Psoas muscle (tissue), 8 donors: Measurements from ENCODE around the gene ACTN4. TPM values are rescaled to one million over a fixed set of nuclear protein-coding genes. Genes with fewer than 3 reads are reported as not detected.

Experiments
- ATAC-seq, 4 donors: fragments of 200-7000 bp; cut with Tn5 transposase; one replicate each; pipeline ENCODE4 v1.9.1; 2020; ENCODE audit warnings: moderate library complexity in 3 of 4, mild to moderate bottlenecking in 2 of 4
- DNase-seq, 2 donors: peaks; one replicate each; pipeline ENCODE4 v3.0.0-alpha.2; 2020
- H3K27ac ChIP-seq: fragments of 200-600 bp; one replicate; pipeline ENCODE4 v1.8.0; 2022
- H3K27me3 ChIP-seq, 3 donors: fragments of 200-600 bp in 1 of 3; one replicate each; pipeline versions ENCODE4 v1.6.1 to v1.8.0; 2013 to 2022; ENCODE audit warnings: low read length in 2 of 3, mild to moderate bottlenecking in 2 of 3, moderate library complexity in 1 of 3; ENCODE audit not compliant: insufficient read depth in 3 of 3
- H3K36me3 ChIP-seq, 2 donors: fragments of 200-600 bp in 1 of 2; one replicate each; pipeline versions ENCODE4 v1.6.1 to v1.8.0; 2013 to 2022; ENCODE audit warnings: low read depth in 1 of 2, mild to moderate bottlenecking in 1 of 2, moderate library complexity in 1 of 2; ENCODE audit not compliant: insufficient read depth in 1 of 2
- H3K4me1 ChIP-seq: fragments of 200-600 bp; one replicate; pipeline ENCODE4 v1.8.0; 2022
- H3K4me3 ChIP-seq: fragments of 200-600 bp; one replicate; pipeline ENCODE4 v1.8.0; 2022; ENCODE audit warnings: mild to moderate bottlenecking
- H3K9me3 ChIP-seq: fragments of 200-600 bp; one replicate; pipeline ENCODE4 v1.8.0; 2022
- CTCF ChIP-seq: fragments of 200-600 bp; IDR thresholded peaks from one replicate; pipeline ENCODE4 v1.8.0; 2022; ENCODE audit warnings: antibody characterized with exemption
- WGBS, 3 donors: extraction: QIAGEN DNeasy Blood & Tissue Kit; methylation state at CpG; one replicate each; pipeline versions ENCODE4 v1.1.6 to v1.1.7; 2013; 5-methylcytosine and 5-hydroxymethylcytosine counted together
- intact Hi-C, 2 donors: fragments of 100-400 bp; cut with DNase I; formaldehyde crosslinking; loops; one replicate each; pipeline versions ENCODE4 v1.11.0 to v1.14.2; 2022
- polyA plus RNA-seq, 3 donors: library from polyadenylated mRNA; stranded (reverse); fragments of 200-250 nt; gene quantifications; one replicate each; pipeline ENCODE4 v1.2.3, GENCODE V29; 2013
- total RNA-seq, 4 donors: library from RNA; stranded (reverse); fragmentation: NEBNext Ultra II Directional in 2 of 4; extraction: Animal tissue kit (Norgen Biotek cat#: 25700) in 2 of 4; gene quantifications; one replicate each; pipeline versions ENCODE4 v1.2.1 to v1.2.4, GENCODE V29; 2021 to 2023
- donor health status: healthy with polysubstance abuse.
- donor health status: DM: no; HTN: no; CAD: no; lungs with moderate emphysema.
- donor health status: Bipolar disorder and iron deficiency.
- donor health status: healthy.
- donor health status: DM: yes; HTN: yes; CAD: no.
- donor health status: DM: no; HTN: no; CAD: no.
- donor health status: DM: no; HTN: no; CAD: no.
- donor health status: DM: yes; HTN: yes; CAD: no.

ACTN4 gene
- total and polyA plus RNA-seq, 7 donors: 38.3 to 127 (median 79.9) TPM

GRCh38 chr19:38615007-38615581, 32.4 kb upstream of the ACTN4 start:
- peaks cover 0 to under 1% of the 10 kb centered on the region in 2 donors for H3K36me3 ChIP-seq
- no peak for DNase-seq
- ATAC-seq: no peak
- no peak for TF ChIP-seq CTCF
- intact Hi-C loops: no loop called here
- H3K9me3 ChIP-seq: no peaks in the 10 kb centered on the region
- no peak overlapping the region for H3K27ac ChIP-seq
- no peak overlapping the region for H3K4me3 ChIP-seq
- H3K27me3 ChIP-seq: no peaks in the 10 kb centered on the region
- peaks cover 9% of the 10 kb centered on the region for H3K4me1 ChIP-seq
- WGBS, 3 donors: 65 to 80% (median 79%) methylated on average over 7 of the region's 7 CpGs

- intact Hi-C loops: no loop called here
- 92 to 94% (median 93%) methylated on average over 6 of the region's 6 CpGs for WGBS, 3 donors
- Histone ChIP-seq H3K4me1 (peaks cover 13% of the 10 kb centered on the region), H3K27ac (no peak overlapping the region), H3K9me3 (no peaks in the 10 kb centered on the region), H3K27me3 (no peaks in the 10 kb centered on the region), H3K4me3 (no peak overlapping the region), H3K36me3 (peaks cover 0 to 12% of the 10 kb centered on the region in 2 donors)
- DNase-seq: no peak
- ATAC-seq: no peak
- no peak for TF ChIP-seq CTCF
These were observed 31.2 kb upstream of the ACTN4 start for GRCh38 chr19:38616265-38616664.

- Histone ChIP-seq H3K27ac (no peak overlapping the region), H3K27me3 (no peaks in the 10 kb centered on the region), H3K9me3 (no peaks in the 10 kb centered on the region), H3K4me3 (peak overlapping the region; percentile 95), H3K4me1 (peaks cover 13% of the 10 kb centered on the region), H3K36me3 (peaks cover 2 to 22% of the 10 kb centered on the region in 2 donors)
- no peak for TF ChIP-seq CTCF
- intact Hi-C loops: no loop called here
- DNase-seq (no peak), ATAC-seq (no peak)
- 56 to 73% (median 72%) methylated on average over 9 of the region's 9 CpGs for WGBS, 3 donors
These were observed 30.1 kb upstream of the ACTN4 start for GRCh38 chr19:38617283-38617763.

GRCh38 chr19:38617764-38618589, 29.5 kb upstream of the ACTN4 start, which contains the start of gene MAP4K1:
Gene MAP4K1, minus strand, starts transcription at chr19:38617953. Its CDS starts 58 bp downstream, at chr19:38617895.
- peak; percentile 2 to 11 (median 8) for ATAC-seq
- H3K36me3 ChIP-seq: peaks cover 2 to 29% of the 10 kb centered on the region in 2 donors

More at GRCh38 chr19:38617764-38618589, 29.5 kb upstream of the ACTN4 start, which contains the start of gene MAP4K1:
- no peaks in the 10 kb centered on the region for H3K27me3 ChIP-seq
- DNase-seq: peak; percentile 46 to 78
- intact Hi-C loops: no loop called here
- peaks cover 13% of the 10 kb centered on the region for H3K4me1 ChIP-seq
- no peaks in the 10 kb centered on the region for H3K9me3 ChIP-seq
- H3K4me3 ChIP-seq: peak within 1 kb of the TSS; percentile 95
- no peak for TF ChIP-seq CTCF
- H3K27ac ChIP-seq: peak within 1 kb of the TSS; percentile 93
- 34 to 38% (median 37%) methylated on average over 28 of the region's 28 CpGs for WGBS, 3 donors
